GM21825 (cell line): Measurements from ENCODE around the gene KRT35.

Experiments
- ATAC-seq: cut with Tn5 transposase; IDR thresholded peaks from one replicate; pipeline ENCODE4 v1.9.1; 2021; ENCODE audit warnings: mild to moderate bottlenecking, moderate library complexity; ENCODE audit not compliant: unreplicated experiment

Gene KRT35

GRCh38 chr17:41512546-41513167 is 31.7 kb upstream of the KRT35 start:
- no peak for ATAC-seq

- no peak for ATAC-seq
Measured at GRCh38 chr17:41511716-41512115, 30.8 kb upstream of the KRT35 start.

GRCh38 chr17:41511116-41511515 is 30.2 kb upstream of the KRT35 start:
- no peak for ATAC-seq

- ATAC-seq = no peak
Measured at GRCh38 chr17:41510251-41511065, 29.5 kb upstream of the KRT35 start.

GRCh38 chr17:41507315-41507880 is 26.4 kb upstream of the KRT35 start:
- no peak for ATAC-seq

GRCh38 chr17:41505809-41506767 is 25.1 kb upstream of the KRT35 start:
- ATAC-seq = no peak

- no peak for ATAC-seq
Measured at GRCh38 chr17:41505007-41505808, 24.3 kb upstream of the KRT35 start, which contains the start of gene KRT13. KRT13 (minus strand) TSS chr17:41505612; CDS start chr17:41505550, 62 bp downstream.

- ATAC-seq = no peak
Measured at GRCh38 chr17:41504246-41504977, 23.5 kb upstream of the KRT35 start.

- ATAC-seq = no peak
Measured at GRCh38 chr17:41503202-41503601, 22.3 kb upstream of the KRT35 start.

GRCh38 chr17:41500131-41500911 is 19.4 kb upstream of the KRT35 start:
- no peak for ATAC-seq

GRCh38 chr17:41499714-41500113 is 18.8 kb upstream of the KRT35 start:
- ATAC-seq = no peak

GRCh38 chr17:41498276-41498675 is 17.3 kb upstream of the KRT35 start:
- ATAC-seq = no peak

GRCh38 chr17:41496803-41497484 is 16.0 kb upstream of the KRT35 start:
- no peak for ATAC-seq

- no peak for ATAC-seq
Measured at GRCh38 chr17:41494524-41494923, 13.6 kb upstream of the KRT35 start.

GRCh38 chr17:41492771-41493170 is 11.8 kb upstream of the KRT35 start:
- no peak for ATAC-seq

- ATAC-seq = no peak
Measured at GRCh38 chr17:41492351-41492750, 11.4 kb upstream of the KRT35 start.

- ATAC-seq = no peak
Measured at GRCh38 chr17:41491476-41491875, 10.5 kb upstream of the KRT35 start.
